Lung microvascular endothelial cell (primary cell): ENCODE measurements around the gene OBP2A. TPM values are rescaled to one million over a fixed set of nuclear protein-coding genes. Genes with fewer than 3 reads are reported as not detected.
A peak's percentile ranks its signal among the peaks of the same experiment; 100 is the strongest.
"Not testable (repeated sequence)": the region's sequence is repeated elsewhere in the genome, so short reads cannot be mapped to it uniquely, and the experiment has no call there.

Experiments used
- DNase-seq, 2 donors: peaks; one replicate each; pipeline versions ENCODE4 v3.0.0 to v3.0.0-alpha.2; 2010; ENCODE audit warnings: low read depth in 2 of 2
- total RNA-seq: library from RNA; depleted of rRNA; stranded (reverse); fragments of >200 nt; gene quantifications from 2 replicates; pipeline ENCODE4 v1.2.1, GENCODE V29; 2014

Gene OBP2A, protein sequence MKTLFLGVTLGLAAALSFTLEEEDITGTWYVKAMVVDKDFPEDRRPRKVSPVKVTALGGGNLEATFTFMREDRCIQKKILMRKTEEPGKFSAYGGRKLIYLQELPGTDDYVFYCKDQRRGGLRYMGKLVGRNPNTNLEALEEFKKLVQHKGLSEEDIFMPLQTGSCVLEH
- not detected in 2 replicates for total RNA-seq

DNA sequence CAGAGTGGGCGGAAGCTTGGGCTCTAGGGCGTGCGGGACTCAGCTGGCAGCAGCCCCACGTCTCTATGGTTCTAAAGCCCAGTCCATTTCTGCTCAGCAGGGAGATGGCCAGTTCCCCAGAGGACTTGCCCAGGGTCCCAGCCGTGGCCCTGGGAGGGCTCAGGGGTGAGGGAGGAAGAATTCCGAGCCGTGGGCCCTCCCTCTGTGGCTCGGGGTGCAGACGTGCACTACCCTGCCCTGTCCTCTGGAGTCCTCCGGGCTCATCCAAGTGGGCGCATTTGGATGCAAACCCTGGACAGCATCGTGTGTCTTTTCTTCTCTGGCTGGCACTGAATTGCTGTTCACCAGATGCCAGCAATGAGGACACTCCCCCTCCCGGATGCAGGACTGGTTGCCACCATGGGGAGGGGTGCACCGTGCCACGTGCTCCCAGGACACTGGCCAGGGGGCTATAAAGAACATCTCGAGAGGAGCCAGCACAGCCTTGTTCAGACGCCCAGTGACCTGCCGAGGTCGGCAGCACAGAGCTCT lies at the start of gene OBP2A:
TSS of gene OBP2A (plus strand) at position 481 of the 531 bp plus-strand sequence. CDS start 55 bp downstream, outside the sequence.
- DNase-seq = not testable (repeated sequence)

DNA sequence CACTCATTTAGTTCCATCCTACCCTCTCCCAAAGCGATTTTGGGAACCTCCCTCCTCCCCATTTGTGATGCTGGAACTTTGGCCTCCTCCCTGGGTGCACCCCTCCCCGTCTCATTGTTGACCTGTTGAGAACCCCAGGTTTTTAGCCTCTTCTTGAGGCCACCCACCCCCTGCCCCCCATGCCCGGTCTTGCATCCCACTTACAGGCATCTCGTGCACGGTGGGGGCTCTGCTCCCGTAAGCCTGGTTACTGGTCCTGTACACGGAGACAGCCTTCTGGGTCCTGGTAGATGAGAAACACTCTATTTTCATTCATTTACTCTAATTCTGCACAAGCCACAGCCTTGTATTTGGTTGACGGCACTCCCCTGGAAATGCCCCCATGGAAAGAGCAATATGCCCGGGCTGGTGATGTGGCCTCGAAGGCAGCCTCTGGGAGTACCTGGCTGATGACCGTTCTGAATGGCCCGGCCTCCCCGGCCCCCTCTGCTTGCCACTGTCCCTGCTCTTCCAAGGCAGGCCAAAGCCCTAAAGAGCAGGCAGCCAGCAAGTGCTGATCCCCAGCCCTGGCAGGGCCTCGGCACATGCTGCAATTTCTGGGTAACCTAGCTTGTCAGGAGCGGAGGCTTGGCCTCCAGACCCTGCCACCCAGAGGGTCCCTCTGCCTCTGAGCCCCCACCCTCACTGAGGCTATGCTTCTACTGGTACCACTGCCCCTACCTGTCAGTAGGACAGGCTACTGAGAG lies 47.4 kb upstream of the OBP2A start:
- no peak for DNase-seq

DNA sequence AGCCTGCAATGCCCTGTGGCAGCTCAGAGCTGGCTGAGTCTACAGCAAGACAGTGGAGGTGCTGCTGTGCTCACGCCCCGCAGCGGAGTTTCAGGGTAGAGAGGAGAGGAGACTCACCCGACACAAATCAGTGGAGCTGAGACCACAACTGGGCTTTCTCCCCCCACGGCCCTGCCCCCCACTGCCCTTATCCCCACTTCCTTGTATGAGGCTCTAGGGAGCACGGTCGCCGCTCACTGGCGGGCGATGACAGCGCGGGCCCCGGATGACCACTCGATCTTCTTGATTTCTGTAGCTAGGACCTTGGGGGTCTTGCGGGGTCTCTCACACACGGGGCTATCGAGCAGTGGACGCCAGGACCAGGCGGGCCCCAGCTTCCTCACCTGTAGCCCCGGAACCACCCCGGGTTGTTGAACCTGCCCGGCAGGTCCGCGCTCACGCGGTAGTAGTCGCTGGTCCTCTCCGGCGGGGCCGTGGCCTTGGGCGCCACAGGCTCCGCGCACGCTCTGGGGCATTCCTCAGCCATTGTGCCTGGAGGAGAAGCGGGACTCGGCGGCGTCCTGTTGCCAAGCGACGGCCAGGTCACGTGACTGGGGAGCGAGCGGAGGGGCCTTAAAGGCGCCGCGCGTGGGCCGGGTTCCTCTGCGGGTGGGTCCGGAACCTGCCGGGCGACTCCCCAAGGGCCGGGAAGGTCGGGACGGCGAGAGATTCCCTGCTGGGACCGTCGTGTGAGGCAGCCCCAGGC lies 46.4 kb upstream of the OBP2A start:
- peak; percentile 90 to 92 for DNase-seq

DNA sequence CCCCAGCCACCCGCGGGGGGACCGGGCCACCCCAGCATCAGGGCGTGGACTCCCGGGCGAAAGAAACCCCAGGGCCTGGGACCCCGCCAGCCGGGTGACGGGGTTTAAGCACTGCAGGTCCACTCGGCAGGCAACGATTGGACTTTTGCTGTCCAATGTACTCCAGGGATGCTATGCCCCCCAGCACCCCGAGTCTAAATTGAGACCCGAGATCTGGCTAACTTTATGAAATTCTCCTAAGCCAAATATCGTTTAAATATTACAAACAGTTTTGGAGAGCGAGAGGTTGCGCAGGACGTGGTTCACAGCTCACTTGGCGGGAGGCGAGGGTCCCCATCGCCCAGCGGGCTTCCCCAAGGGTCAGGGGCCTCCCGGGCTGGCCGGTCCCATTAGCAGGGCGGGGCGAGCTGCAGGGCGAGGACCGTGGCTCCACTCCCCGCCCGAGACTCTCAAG lies 45.8 kb upstream of the OBP2A start:
- peak in 1 of 2 donors; percentile 48 for DNase-seq

DNA sequence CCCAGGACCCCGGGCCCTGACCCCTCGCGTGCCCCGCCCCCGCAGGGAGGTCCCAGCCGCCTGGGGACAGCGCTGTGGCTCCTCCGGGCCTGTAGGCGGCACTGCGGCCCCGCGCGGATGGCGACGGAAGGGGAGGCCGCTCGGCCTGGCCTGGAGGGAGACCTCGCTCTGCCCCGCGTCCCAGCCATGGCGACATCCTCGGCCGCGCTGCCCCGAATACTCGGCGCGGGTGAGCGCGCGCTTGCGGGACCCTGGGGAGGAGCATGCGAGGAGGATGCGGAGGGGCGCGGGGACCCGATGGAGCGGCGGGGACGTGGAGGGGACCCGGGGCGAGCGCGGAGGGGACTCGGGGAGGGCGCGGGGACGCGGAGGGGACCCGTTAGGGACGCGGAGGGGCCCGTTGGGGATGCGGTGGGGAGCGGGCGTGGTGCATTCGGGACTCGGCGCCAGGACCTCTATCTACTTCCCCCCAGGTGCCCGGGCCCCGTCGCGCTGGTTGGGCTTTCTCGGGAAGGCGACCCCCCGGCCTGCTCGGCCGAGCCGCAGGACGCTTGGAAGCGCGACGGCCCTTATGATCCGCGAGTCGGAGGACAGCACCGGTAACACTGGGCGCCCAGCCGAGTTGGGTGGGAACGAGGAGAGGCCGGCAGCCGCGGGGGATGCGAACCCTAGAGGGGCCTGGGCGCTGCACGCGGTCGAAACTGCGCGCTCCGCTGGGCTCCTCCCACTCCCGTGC lies 45.2 kb upstream of the OBP2A start, which contains the start of gene MRPS2:
TSS of gene MRPS2 (plus strand) at position 158 of the 736 bp plus-strand sequence. CDS start at position 187, 29 bp downstream.
- DNase-seq = peak; percentile 90 to 94

DNA sequence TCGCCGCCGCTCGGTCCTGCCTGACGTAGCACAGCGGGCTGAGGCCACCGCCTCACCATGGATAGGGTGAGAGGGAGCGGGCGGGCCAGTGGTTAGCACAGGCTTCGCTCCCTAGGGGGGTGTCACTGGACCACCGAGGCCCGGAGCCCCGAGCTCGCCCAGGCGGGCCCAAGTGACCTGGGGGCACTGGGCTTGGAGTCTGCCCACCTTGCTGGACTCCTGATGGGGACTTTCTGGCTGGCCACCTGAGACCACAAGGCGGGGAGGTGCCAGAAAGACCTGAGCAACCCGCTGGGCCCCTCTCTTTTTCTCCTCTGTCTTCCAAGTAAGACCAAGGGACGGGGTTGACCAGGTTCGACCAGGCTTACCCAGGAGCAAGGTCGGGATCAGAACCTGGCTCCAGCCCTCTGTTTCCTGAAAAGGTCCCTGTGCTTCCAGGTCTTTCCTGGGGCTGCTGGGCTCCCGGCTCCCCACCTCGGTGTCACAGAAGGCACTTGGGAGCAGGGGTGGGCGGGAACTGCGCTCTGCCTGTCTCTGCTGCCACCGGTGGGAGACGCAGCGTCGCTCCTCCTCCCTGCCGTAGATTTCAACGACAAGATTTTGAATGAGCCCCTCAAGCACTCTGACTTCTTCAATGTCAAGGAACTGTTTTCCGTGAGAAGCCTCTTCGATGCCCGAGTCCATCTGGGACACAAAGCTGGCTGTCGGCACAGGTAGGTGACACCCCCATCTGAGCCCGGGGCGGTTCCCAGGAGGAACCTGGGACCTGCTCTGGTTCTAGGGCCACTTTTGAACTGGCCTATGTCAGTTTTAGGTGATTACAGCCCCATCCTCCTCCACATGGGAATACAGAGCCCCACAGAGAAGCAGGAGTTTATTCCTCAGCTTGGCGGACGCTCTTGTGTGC lies 44.4 kb upstream of the OBP2A start:
- peak; percentile 77 to 81 for DNase-seq

DNA sequence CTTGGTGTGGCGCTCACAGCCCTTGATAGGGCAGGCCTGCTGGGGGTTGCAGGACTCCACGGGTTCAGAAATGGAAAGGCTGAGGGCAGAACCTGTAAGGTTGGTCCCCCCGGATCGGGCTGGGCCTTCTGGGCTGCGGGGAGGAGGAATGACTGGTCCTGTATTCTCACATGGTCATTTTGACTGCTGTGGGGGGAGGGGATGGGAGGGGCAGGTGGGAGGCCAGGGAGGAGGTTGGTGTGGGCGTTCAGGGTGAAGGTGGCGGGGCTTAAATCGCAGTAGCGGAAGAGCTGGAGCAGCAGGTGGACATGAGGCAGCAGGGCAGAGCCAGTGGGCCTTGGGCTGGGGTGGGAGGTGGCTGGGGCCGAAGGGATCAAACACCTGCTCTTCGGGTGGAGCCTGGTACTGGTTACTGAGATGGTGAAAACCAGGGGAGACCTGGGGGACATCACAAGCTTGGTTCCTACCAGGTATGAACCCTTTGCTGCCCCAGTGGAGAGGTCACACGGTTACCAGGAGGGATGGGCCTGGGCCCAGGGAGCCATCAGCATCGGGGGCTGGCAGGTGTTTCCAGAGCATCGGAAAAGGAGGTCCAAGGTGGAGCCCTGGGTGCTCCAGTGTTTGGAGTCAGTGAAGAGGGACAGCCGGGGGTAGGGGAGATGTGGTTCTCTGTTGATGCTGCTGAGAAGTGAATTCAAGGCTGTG lies 43.6 kb upstream of the OBP2A start:
- DNase-seq = no peak

DNA sequence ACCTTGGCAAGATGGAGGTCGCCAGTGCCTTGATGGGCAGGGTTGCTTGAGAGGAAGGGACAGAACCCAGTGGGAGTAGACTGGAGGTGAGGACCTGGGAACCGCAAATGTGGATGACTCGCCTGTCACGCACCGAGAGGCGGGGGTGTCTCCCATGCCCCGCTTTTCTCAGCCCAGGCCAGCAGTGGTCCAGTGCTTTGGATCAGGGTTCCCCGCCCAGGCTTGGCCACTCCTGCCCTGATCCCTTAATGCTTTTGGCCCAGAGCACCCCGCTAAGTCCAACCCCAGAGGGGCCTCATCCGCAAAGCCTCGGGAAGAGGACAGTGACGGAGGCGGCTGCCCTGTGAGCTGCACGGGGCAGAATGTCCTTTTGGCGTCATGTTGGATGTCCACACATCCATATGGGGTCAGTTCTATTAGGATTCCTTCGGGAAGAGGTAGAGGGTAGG lies 43.0 kb upstream of the OBP2A start:
- DNase-seq = no peak

DNA sequence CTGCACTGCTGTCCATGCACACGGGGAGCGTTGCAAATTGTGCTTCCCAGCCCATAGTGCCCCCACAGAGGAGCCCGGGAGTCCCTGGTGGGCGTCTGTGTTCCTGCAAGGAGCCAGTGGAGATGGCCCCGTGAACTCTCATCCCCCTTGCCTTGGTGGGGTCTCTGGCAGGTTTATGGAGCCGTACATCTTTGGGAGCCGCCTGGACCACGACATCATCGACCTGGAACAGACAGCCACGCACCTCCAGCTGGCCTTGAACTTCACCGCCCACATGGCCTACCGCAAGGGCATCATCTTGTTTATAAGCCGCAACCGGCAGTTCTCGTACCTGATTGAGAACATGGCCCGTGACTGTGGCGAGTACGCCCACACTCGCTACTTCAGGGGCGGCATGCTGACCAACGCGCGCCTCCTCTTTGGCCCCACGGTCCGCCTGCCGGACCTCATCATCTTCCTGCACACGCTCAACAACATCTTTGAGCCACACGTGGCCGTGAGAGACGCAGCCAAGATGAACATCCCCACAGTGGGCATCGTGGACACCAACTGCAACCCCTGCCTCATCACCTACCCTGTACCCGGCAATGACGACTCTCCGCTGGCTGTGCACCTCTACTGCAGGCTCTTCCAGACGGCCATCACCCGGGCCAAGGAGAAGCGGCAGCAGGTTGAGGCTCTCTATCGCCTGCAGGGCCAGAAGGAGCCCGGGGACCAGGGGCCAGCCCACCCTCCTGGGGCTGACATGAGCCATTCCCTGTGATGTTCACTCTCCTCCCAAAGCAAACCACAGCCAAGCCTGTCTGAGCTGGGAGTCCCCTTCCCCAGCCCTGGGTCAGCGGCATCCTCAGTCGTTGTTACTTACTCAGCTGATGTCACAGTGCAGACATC lies 42.3 kb upstream of the OBP2A start:
- no peak for DNase-seq

DNA sequence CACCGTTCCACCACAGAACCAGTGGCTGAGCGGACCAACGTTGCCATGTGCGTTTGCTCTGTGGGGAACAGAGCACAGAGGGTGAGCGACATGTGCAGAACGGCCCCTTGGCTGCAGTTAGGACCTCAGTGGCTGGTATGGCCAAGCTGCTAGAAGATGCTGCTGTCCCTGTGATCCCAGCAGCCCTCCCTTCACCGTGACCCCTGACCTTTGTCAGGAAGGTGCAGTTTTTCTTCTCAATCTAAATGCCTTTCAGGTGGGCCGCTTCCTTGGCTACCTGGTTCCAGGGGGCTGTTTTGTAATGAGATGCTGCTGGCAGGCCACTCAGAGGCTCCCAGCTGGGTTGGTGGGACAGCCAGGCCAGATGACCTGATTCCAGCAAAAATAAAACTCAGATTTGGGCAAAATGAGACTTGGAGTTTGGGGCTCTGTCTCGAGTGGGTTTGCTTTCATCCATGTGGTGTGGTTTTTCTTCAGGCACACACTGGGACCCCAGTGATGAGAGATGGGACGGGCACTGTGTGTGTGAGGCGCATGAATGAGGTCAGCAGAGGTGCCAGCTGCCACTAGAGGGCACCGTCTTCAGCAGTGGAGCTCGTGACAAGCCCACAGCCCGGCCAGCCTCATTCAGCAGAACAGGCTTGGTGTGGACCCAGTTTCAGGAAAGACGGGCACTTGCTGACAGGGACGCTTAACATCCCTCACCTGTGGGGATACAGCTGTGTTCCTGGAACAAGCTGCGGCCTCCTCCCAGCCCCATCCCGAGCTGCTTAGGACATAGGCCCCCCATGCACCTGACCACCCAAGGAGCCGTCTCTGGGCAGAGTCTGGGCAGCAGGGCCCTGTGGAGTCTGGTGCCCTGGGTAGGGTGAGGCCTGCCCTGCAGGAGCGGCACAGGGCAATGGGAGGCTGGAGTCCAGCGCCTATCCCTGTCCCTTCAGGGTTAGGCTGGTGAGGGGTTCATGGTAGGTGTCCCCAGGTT lies 41.4 kb upstream of the OBP2A start:
- peak; percentile 71 to 81 for DNase-seq

DNA sequence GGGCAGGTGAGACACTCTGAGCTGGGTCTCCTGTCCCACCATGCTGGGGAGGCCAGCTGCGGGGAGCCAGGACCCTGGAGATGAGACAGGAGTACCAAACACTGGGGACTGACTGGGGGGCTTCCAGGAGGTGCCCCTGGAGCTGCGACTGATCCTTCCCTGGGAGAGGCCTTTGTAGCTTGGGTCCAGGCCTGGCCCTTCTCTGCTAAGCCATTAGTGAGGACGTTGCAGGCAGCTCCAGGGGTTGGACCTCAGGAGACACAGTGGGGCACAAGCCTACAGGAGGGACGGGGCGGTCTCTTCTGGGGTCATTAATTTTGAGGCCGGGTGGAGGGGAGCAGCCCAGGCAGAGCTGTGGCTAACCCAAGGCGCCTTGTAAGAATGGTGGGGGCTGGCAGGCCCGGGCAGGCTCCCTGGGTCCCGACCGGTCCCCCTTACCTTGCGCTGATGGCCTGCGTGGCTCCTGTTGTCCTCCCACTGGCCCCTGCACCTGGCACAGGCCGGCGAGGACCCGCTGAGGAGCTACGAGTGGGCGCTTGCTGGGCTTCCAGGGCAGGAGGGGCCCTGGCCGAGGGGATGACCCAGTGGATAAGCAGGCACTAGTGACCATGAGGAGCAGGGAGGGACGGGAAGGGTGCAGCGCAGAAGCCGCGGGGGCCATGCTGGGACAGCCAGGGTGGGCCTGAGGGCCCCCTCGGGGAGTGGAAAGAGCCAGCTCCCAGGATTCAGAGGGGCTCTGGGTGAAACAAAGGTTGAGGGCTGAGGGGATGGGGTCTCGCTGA lies 40.3 kb upstream of the OBP2A start:
- DNase-seq = no peak

DNA sequence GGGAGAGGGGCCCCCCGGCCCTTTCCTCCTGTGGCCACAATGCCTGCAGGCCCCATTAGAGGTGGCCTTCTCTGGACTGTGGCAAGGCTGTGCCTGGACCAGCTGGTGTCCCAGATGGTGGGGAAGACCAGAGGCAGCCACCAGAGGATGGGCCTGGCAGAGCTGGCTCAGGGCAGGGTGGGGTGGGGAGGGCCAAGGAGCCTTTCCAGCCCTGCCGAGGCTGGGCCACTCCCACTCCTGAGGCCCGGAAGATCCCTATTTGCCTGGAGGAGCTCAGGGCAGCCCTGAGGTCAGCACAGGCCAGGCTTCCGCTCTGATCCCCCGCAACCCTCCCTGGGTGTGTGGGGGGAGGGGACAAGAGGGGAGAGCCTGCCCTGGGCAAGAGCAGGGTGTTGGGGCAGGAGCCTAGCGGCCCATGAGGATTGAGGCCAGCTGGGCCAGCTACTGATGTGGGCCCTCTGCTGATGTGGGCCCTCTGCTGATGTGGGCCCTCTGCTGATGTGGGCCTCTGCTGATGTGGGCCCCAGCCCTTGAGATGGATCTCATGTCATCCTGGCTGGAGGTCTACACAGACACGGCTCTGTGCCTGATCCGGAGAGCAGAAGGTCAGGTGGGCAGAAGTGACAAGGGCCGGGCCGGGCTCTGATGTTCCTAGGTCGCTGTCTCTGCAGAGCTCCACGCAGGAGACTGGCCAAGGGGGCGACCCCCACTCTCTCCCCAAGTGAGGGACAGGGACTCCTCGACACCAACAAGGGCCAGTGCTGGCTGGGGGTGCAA lies 39.4 kb upstream of the OBP2A start:
- no peak for DNase-seq

DNA sequence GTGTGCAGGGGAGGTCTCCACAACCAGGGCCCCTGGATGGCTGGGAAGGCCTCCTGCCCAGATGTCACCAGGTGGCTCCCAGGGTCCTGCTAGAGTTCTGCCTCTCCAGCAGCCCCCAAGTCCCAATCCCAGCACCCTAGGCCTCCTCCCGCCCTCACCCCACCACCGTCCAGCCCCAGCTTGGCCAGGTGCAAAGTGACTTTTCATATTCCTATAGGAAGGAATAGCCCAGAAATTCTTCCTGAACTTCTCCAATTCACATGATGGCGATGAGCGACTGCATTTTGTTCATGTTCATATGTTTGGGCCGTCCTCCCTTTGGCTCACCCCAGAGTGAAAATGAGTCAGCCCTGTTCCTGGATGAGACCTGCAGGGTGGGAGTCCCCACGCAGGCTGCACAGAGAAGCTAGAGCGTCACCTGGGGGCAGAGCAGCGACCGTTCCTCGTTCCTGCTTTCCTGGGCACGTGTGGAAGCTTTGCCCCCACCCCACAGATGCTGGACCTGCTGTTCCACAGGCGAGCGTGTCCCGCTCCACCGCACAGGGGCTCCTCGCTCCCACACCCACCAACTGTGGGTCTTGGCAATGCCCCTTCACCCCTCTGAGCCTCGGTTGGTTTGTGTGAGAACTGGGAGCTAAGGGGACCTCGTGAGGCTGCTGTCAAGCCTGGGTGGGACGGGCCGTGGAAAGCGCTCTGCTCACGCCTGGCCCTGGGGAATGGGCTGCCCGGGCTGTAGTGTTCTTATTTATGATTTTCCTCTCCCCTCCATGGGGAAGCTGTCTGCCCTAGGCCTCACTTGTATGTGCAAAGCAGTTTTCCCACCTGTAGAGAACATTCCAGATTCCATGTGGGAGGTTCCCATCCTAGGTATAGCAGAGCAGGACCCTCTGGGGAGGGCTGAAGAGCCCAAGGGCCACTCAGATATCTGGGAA lies 38.6 kb upstream of the OBP2A start:
- no peak for DNase-seq

DNA sequence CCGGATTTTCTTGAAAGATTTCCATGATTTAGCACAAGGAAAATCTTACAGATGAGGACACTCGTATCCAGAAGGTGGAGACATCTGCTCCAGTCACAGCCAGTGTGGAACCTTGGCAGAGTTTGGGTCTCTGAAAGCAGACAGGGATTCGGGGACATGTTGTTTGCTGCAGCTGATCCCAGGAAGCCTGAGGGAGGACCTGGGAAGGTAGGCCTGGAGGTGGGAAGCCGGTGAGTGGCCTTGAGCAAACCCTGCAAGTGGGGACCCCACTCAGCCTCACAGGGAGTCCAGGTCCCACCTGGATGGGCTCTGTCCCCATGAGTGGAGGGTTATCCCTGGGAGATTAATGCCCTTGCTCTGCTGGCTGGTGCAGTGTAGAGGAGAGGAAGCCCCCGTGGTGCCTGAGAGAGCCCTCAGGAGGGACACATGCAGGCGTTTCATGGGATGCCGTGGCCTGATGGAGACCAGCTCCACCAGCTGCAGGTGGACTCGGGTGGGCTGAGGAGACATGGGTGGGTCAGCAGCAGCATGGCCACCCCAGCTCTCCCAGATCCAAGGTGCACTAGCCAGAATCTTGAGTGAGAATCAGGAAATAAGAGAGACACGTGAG lies 37.6 kb upstream of the OBP2A start:
- no peak for DNase-seq
